Measurements from ENCODE around the gene NDUFS7.

NDUFS7 gene

GRCh38 chr19:1351381-1351851, 32.3 kb upstream of the NDUFS7 start:
- no peak for TF ChIP-seq CTCF (IDR thresholded peaks at IDR 0.05; ENCODE audit: low read depth, low read length, missing control alignments)
- DNase-seq (ENCODE audit: low read depth): no peak

GRCh38 chr19:1353144-1353543, 30.6 kb upstream of the NDUFS7 start:
- H3K4me3 ChIP-seq (ENCODE audit: low read depth, low read length): no peak overlapping the region
- no peak for DNase-seq (ENCODE audit: low read depth)
- TF ChIP-seq CTCF (IDR thresholded peaks at IDR 0.05; ENCODE audit: low read depth, low read length, missing control alignments): no peak

More at GRCh38 chr19:1351381-1351851, 32.3 kb upstream of the NDUFS7 start:
- no peak overlapping the region for H3K4me3 ChIP-seq (ENCODE audit: low read depth, low read length)

GRCh38 chr19:1354970-1355567, 28.6 kb upstream of the NDUFS7 start:
- no peak for DNase-seq (ENCODE audit: low read depth)
- no peak for TF ChIP-seq CTCF (IDR thresholded peaks at IDR 0.05; ENCODE audit: low read depth, low read length, missing control alignments)
- peak overlapping the region; percentile 94 for H3K4me3 ChIP-seq (ENCODE audit: low read depth, low read length)

GRCh38 chr19:1355568-1356507, 27.9 kb upstream of the NDUFS7 start:
- no peak for TF ChIP-seq CTCF (IDR thresholded peaks at IDR 0.05; ENCODE audit: low read depth, low read length, missing control alignments)
- peak overlapping the region; percentile 94 for H3K4me3 ChIP-seq (ENCODE audit: low read depth, low read length)
- DNase-seq (ENCODE audit: low read depth): no peak

- DNase-seq (ENCODE audit: low read depth): no peak
- no peak for TF ChIP-seq CTCF (IDR thresholded peaks at IDR 0.05; ENCODE audit: low read depth, low read length, missing control alignments)
- H3K4me3 ChIP-seq (ENCODE audit: low read depth, low read length): no peak overlapping the region
These were observed 27.2 kb upstream of the NDUFS7 start for GRCh38 chr19:1356508-1356865.

- DNase-seq (ENCODE audit: low read depth): no peak
- TF ChIP-seq CTCF (IDR thresholded peaks at IDR 0.05; ENCODE audit: low read depth, low read length, missing control alignments): no peak
These were observed 26.1 kb upstream of the NDUFS7 start for GRCh38 chr19:1357531-1358109.

More at GRCh38 chr19:1357531-1358109, 26.1 kb upstream of the NDUFS7 start:
- no peak overlapping the region for H3K4me3 ChIP-seq (ENCODE audit: low read depth, low read length)

All from GM12864 (cell line).